GM21723 (cell line): ENCODE measurements around the gene SPCS2.
A peak's percentile ranks its signal among the peaks of the same experiment; 100 is the strongest.

Experiments
- ATAC-seq: cut with Tn5 transposase; IDR thresholded peaks from one replicate; pipeline ENCODE4 v1.9.1; 2021; ENCODE audit warnings: mild to moderate bottlenecking, moderate library complexity; ENCODE audit not compliant: unreplicated experiment

Gene SPCS2

DNA sequence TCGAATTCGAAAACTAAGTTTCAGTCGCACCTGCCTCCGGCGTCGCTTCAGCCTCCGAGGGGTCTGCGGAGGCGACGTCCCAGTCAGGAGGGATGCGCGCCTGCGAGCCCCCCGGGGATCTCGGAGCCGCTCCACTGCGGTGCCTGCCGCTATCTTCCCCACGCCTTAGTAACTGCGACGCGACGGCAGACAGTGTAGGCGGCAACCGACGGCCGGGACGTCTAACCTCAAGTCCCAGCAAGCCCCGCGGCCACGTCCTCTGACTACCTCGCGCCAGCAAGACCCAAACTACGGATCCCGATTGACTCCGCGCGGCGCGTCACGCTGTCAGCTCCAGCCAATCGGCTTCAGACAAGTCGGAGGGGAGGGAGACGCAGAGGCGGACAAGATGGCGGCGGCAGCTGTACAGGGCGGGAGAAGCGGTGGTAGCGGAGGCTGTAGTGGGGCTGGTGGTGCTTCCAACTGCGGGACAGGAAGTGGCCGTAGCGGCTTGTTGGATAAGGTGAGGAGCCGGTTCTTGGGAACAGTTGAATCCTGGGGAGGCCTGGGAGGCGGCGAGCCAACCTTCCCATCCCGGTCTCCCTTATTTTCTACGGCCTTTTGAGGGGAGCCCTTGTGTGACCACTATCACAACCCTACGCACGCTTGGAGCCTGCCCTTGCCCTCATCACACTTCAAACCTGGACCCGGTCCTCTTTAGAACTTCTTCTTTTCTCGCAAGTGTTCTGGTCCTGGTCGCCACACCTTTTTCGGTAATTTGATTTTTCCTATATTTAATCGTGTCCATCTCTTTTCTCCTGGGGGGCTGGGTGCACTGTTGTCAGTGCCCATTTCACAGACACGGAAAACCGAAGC, at the start of gene SPCS2, which contains the start of gene XRRA1:
Gene SPCS2 (plus strand): TSS at position 369 of the 855 bp plus-strand sequence. CDS start 20 bp downstream, at position 389.
Gene XRRA1 (minus strand): TSS at position 194 of the 855 bp plus-strand sequence. CDS start 8,213 bp downstream, outside the sequence.
- peak; percentile 88 for ATAC-seq

DNA sequence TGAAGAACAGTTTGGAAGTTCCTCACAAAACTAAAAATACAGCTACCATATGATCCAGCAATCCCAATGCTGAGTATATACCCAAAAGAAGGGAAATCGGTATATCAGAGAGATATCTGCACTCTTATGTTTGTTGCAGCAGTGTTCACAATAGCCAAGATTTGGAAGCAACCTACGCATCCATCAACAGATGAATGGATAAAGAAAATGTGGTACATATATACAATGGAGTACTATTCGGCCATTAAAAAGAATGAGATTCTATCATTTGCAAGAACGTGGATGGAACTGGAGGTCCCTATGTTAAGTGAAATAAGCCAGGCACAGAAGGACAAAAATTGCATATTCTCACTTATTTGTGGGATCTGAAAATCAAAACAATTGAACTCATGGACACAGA, 46.7 kb upstream of the SPCS2 start:
- no peak for ATAC-seq

DNA sequence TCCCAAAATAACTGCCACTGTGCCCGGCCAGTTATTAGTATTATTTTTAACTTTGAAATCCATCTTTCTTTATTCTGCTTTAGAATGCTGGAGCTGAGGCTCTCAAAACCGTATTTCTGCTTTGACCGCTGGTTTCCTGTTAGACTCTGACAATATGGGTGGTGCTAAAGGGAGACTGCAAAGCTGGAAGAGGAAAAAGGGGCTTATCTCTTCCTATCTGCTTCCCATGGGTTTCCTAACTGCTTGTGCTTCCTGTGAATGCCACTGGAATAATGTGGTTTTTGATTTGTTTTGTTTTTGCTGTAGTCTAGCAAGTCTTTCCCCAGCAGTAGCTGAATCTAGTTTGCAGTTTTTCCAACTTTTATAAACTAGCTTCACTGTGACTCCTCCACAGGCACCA, 43.7 kb upstream of the SPCS2 start:
- ATAC-seq: no peak

DNA sequence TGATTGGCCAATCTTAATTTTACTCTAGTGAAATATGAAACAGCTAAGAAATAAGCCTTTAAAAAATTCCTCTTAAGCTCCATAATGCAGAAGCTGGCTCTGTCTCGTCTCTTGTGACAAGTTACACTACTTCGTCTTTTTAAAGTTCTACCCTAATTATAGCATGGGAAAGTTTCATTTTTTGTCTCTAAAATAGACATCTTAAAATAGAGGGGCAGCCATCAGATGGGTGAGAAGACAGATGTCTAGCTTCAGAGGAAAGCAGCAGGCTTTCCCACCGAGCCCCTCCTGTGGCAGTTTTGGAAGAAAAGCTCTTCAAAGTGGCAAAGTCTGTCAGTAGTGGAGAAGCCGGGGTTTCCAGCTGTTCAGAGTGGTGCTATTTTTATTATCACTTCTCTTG, 39.7 kb upstream of the SPCS2 start:
- ATAC-seq: no peak

DNA sequence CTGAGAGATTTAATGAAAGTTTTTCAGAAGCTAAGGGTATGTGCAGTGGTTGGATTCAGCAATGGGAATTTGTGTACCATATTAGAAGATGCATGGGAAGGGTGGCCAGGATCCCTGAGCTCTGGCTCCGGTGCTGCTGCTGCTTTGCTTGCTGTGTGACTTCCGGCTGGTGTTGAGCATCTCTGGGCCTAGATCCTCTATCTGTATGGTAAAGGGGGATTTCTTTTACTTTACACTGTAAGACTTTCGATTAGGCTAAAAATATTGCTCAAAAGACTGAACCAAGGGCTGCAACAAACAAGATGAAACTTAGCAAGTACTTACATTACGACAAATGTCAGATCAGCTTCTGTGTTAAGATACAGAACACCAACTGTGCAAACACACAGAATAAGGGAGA, 39.3 kb upstream of the SPCS2 start:
- ATAC-seq: no peak

DNA sequence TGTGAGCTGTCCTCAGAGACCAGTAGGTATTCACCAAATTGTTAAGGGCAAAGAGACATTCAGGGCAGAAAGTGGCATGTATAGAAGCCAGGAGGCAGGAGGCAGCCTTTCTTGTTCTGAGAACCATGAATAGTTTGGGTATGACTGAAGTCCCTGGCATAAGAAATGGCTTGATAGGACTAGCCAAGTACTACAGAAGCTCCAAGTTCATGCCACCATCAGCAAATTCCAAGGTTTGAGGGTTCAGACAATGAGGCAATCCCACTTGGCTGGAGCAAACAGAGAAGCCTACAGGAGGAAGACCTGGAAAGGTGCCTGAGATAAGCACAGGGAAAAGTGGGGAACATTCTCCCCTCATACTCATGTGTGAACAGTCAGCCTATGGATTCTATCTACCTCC, 25.9 kb upstream of the SPCS2 start:
- no peak for ATAC-seq

DNA sequence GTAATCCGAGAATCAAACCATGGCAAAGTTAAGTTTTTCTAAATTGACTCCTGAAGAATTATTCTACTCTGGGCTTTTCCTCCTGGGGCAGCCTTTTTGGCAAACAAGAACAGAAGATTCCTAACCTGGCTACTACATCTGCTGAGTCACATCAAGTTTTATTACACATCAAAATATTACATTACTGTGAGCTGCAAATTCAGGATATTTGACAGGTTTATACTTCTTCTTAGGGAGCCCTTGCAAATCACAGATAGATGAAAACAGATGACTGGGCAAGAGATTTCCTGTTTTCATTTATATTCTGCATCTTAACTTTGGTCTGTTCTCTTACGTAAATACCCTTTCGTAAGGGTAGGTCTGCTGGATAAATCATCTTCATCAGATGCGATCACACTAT, 23.8 kb upstream of the SPCS2 start:
- ATAC-seq: no peak

DNA sequence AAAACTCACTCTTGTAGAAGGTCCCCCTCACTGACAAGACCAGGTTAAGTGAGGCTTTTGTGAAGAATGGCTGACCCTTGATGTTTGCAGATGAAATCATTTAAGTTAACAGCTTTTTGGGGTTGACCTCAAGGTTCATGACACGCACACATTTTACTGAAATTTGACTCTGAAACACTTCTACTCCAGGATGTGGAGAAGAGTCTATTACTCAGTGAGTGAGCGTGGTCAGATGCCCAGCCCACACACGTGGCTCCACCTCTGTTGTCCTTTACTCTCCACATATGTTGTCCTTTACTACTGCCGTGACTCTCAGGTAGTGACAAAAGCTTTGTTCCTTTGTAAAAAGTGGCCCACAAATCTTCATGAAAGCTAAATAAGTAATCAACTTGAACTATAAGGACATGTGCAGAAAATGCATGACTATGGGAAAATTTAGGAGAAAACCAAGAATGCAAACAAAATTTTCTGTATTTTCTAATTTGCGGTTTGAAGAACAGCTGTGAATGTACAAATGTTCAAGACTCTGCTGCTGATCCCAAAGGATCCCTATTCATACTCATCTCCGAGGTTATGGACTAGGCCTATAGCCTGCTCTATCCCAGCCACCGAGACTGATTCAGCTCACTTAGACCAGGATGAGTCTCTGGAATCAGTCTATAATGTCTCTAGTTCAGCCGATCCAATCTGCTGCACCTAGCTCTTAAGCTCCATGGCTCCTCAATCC, 22.6 kb upstream of the SPCS2 start:
- no peak for ATAC-seq

DNA sequence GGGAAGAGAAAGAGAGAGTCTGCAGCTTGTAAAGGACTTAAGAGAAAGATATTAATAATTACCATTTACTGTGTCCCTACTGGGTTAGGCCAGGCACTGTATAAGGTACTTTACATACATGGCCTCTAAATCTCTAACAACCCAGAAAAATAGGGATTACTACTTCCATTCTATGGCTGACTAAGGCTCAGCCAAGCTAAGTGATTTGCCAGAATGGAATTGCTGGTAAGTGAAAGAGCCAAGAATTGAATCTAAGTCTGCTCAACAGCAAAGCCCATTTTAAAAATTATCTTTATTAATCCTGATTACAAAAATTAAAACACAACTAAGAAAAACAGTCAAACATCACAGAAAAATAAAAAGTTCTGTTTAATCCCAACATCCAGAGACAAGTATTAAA, 21.6 kb upstream of the SPCS2 start:
- no peak for ATAC-seq

DNA sequence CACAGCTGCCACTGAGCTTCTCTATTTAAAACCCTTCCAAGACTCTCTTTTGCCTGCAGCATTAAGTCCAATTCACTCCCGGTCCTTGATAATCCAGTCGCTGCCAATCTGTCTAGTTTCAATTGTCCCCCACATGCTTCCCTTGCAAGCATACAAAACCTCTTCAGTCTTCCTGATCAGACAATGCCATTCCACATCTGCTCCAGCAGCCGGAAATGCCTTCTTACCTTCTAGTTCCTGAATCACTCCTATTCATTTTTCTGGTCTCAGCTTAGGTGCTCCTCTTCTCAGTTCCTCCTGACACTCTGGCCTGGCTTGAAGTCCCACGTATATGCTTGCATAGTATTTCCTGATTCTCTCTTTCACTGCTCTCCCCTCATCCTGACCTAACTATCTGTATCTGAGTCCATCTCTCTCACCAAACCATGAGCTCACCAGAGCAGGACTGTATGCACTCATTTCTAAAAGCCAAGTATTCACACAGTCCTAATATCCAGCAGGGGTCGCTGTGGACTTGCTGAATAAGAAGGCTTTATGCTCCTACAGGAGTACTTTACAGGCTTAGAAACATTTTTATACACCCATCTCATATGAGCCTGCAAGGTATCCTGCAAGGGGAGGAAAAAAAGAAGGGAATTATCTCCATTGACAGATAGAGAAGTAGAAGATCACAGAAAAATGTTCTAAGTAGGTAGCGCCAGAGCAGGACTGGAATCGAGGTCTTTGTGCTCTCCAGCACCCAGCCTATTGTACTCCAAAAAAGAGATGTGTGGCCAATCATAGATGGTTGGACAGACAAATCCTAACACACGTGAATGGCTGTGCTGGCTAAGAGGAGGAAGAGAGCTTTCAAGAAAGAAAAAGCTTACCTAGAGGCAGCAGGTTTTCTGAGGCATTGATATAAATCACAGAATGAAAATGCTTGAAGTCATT, 19.4 kb upstream of the SPCS2 start:
- ATAC-seq: no peak

DNA sequence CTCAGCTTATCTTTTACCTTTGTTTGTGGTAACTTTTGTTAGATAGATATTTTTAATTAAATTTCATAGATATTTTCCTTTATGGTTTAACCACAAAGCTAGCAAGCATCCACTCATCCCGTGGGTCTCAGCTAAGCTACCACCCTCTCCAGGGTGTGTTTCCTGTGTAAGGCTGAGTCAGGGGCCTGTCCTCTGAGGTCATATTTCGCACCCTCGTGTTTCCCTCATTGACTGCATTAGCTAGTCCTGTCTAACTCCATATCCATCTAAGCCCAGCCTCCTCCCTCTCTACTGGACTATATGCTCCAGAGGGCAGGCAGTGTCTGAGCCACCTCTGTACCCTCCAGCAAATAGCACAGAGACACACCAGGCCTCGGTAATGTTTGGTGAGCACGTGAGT, 16.9 kb upstream of the SPCS2 start:
- no peak for ATAC-seq

DNA sequence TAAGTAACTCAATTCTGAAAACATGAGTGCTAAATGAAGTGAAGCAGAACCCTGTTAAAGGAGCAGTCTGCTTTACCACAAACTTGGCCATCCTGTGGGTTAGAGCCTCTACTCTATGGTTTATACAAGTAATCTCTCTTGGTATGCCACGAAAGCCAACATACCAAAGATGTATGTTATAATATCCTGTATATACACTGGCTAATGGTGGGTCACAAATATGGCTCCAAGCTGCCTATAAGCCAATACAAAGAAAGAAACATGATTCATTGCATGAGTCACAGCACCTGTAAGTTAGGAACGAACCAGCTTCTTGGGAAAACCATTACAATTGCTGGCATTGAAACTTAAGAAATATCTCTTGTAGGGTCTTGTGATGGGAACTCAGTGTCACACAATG, 16.3 kb upstream of the SPCS2 start:
- no peak for ATAC-seq

DNA sequence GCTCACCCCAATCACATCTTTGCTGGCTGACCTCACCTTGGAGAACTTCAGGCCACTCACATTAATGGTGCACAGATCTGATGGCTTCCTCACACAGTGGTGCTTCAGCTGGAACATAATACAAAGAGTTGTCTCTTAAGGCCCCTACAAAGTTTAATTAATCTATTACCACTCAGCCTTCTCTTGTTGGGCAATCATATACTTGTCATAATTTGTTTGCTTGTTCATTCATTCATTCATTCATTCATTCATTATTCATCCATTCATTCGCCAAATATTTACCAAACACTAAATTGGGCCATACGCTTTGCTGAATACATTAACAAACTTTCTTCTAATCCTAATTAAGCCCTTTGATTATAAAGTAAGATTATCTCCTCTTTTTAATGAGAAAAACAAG, 15.3 kb upstream of the SPCS2 start:
- no peak for ATAC-seq

DNA sequence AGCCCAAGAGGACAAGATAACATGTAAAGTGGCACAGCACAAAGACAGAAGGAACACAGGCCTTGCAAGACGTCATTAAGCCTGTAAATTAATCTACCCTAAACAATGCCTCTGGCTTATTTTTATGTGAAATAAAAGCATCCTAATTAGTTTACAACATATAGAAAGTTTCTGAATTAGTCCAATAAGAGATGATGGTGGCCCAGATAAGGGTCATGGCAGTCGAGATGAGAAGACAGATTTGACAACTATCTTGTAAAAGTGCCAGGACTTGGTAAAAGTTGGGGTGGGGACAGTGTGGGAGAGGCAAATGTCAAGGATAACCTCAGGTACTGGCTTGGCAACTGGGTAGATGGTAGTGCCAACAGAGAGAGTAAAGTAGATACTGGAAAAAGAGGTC, 13.8 kb upstream of the SPCS2 start:
- no peak for ATAC-seq

DNA sequence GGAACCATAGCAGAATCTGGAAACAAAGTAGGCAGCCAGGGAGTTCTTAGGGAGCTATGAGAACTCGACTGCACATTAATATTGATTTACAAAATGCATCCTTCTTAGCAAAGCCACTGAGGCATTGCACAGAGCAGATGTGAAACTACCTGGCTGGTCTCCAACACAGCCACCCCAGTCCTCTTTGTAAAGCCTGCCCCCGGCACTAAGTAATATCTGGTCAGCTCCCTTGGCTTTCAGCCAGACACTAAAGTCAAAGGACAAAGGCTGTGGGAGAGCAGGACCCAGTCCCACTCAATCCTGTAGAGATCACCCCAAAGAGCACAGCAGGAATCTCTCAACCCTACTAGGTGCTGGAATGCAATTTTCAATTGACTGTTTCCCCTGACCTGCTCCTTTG, 13.0 kb upstream of the SPCS2 start:
- ATAC-seq: no peak

DNA sequence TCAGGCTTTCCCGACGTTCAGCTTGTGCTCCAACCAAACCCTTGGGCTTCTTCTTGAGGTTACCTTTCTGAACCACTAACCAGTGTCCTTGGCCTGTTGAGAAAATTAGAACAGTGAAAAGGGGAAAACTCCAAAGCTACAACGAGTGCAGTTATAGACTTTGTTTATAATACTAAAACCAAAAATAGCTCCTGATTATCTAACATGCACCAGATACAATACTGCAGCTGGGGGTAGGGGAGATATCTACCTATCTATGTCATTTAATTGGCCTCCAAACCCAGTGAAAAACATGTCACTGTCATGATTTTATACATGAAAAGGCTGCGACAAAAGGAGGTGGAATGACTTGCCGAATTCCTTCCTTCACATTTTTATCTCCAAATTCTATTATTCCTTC, 12.1 kb upstream of the SPCS2 start:
- ATAC-seq: no peak

DNA sequence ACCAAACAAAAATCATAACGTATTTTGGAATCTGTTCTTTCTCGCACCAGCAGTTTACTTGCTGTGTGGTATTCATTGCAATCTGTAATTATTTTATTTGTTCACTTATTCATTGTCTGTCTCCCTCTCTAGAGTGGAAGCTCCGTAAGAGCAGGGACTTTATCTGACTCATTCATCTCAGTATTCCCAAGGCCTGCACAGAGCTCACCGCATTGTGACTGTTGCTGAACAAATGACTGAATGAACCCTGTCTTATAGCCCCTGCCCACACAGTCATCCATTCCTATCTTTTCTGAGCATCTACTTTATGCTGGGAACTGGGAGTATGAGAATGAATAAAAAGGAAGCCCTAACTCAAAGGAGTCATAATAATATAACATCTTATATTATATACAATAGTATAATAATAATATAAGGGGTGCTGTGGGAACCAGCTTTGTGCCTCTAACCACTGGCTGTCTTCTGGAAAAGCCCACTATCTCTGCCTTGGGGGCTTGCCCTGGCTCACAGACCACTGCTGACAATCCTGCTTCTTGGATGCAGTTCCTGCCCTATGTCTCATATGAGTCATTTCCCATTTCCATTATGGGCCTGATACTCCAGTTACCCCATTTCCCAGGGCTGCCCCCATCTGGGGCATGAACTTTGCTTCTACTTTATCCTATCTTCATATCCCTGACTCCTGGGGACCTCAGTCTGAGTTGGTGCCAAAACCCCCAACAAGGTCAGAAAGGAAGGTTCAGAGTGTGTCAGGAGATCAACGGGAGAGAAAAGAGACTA, 11.2 kb upstream of the SPCS2 start:
- ATAC-seq: no peak

DNA sequence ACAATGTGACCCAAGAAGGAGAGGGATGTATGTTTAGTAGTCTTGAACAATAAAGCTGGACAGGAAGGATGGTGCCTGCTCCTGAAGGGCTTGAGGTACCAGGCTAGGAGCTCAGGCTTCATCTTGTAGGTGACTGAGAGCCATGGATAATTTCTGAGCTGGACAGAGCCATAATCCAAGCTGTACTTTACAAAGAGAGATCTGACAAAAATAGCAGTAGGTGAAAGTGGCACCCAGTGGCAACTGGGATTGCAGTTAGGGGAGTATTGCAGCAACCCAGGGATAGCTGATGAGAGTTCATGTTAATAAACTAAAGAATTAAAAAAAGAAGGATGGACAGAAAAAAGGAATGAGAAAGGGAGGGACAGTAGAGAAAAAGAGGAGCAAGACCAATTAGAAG, 7.6 kb upstream of the SPCS2 start:
- ATAC-seq: no peak

DNA sequence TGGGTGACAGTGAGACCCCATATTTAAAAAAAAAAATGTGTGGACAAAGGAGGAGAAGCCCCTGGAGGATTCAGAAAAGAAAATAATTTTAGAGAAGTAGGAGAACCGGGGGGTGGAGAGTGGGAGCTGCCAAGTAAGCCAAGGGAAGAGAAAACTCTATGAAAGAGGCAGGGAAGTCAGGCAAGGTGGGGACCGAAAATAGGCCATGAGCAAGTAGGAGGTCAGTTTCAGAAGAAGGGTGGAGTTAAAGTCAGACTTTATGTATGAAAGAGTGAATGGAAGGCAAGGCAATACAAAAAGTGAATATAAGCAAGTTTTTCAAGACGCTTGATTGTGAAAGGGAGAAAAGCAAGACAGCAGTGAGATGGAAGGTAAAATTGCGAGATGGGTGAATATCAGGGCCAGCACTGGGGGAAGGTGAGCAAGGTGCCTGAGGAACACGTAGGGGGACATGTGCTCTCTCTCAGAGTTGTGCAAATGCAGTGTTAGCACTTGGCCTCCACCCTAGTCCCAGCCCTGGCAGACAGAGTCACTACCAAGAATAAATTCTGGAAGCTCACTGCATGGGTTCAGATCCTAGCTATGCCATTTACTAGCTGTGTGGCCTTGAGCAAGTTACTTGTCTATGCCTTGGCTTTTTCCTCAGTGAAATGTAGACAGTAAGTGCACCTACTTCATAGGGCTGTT, 6.8 kb upstream of the SPCS2 start:
- ATAC-seq: no peak

DNA sequence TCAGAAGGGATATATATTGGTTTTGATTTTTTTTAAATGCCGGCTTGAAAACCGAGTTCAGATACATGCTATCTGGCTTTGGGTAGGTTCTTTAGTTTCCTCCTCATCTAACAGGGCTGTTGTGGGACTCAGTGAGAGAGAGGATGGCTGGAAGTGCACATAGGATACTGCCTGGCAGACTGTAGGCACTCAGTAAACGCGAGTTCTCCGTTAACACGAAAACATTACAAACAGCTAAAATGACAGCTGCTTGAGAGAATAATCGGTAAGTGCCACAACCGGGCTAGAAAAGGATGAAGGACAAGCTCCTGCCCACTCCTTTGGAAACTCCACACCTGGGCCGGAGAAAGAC, 544 bp upstream of the SPCS2 start:
- ATAC-seq: peak; percentile 21
